Tibial artery (tissue), 4 donors: ENCODE results near the gene RAD23A.

Experiments
- DNase-seq, 2 donors: peaks; one replicate each; pipeline ENCODE4 v3.0.0-alpha.2; 2019
- H3K27ac ChIP-seq, 2 donors: fragments of 200-600 bp; sonication (generic) in 1 of 2; 1 replicate in 1 of 2; 2 replicates in 1 of 2; pipeline ENCODE4 v1.5.1; 2018 to 2019; ENCODE audit warnings: mild to moderate bottlenecking in 1 of 2
- H3K27me3 ChIP-seq, 2 donors: fragments of 200-600 bp; sonication (generic) in 1 of 2; one replicate each; pipeline versions ENCODE4 v1.5.1 to v1.6.0; 2016 to 2019
- H3K36me3 ChIP-seq, 3 donors: fragments of 200-600 bp; sonication (generic) in 2 of 3; one replicate each; pipeline ENCODE4 v1.5.1; 2016 to 2019; ENCODE audit warnings: mild to moderate bottlenecking in 2 of 3
- H3K4me1 ChIP-seq, 4 donors: fragments of 200-600 bp; sonication (generic) in 2 of 4; 1 replicate in 3 of 4; 2 replicates in 1 of 4; pipeline ENCODE4 v1.5.1; 2016 to 2019
- H3K4me3 ChIP-seq, 2 donors: fragments of 200-600 bp; sonication (generic) in 1 of 2; 1 replicate in 1 of 2; 2 replicates in 1 of 2; pipeline ENCODE4 v1.5.1; 2018 to 2019; ENCODE audit warnings: mild to moderate bottlenecking in 2 of 2
- H3K9me3 ChIP-seq, 3 donors: fragments of 200-600 bp; sonication (generic) in 1 of 3; one replicate each; pipeline ENCODE4 v1.5.1; 2016 to 2019
- CTCF ChIP-seq, 2 experiments: fragments of 200-600 bp in 1 of 2; fragments of 450-650 bp in 1 of 2; IDR thresholded peaks; one replicate each; pipeline ENCODE4 v1.5.1; 2017 to 2019; ENCODE audit warnings: antibody characterized with exemption in 2 of 2, mild to moderate bottlenecking in 1 of 2, moderate library complexity in 1 of 2
- intact Hi-C: fragments of 100-400 bp; cut with DNase I; formaldehyde crosslinking; loops from one replicate; pipeline ENCODE4 v1.15.0; 2023; ENCODE audit warnings: low total_unique reads

Gene RAD23A

GRCh38 chr19:12939975-12940423 is 5.7 kb upstream of the RAD23A start:
- Histone ChIP-seq H3K9me3 (no peaks in the 10 kb centered on the region), H3K27me3 (no peaks in the 10 kb centered on the region), H3K4me3 (peak overlapping the region; percentile 91), H3K4me1 (peaks cover 0 to 44% (median 33%) of the 10 kb centered on the region in 4 donors), H3K27ac (peak overlapping the region; percentile 92 to 93), H3K36me3 (peaks cover 43 to 53% (median 45%) of the 10 kb centered on the region in 3 donors)
- no peak for DNase-seq
- TF ChIP-seq CTCF (IDR thresholded peaks at IDR 0.05) = no peak
- intact Hi-C loops = loop anchor here (10.0 kb wide), 1 partner anchor 55 kb away; the partner anchor contains the start of genes DNASE2 and KLF1

- Histone ChIP-seq H3K4me3 (no peak overlapping the region), H3K36me3 (peaks cover 43 to 53% (median 45%) of the 10 kb centered on the region in 3 donors), H3K4me1 (peaks cover 0 to 44% (median 34%) of the 10 kb centered on the region in 4 donors), H3K9me3 (no peaks in the 10 kb centered on the region), H3K27me3 (no peaks in the 10 kb centered on the region), H3K27ac (peak overlapping the region in 1 of 2 donors; percentile 93)
- intact Hi-C loops = loop anchor here (10.0 kb wide), 1 partner anchor 56 kb away; the partner anchor contains the start of genes DNASE2 and KLF1
- TF ChIP-seq CTCF (IDR thresholded peaks at IDR 0.05) = no peak
- no peak for DNase-seq
Observed at GRCh38 chr19:12940897-12941296, 4.8 kb upstream of the RAD23A start.

GRCh38 chr19:12943437-12944044 is 2.1 kb upstream of the RAD23A start:
- Histone ChIP-seq H3K9me3 (no peaks in the 10 kb centered on the region), H3K27ac (peak overlapping the region in 1 of 2 donors; percentile 90), H3K4me1 (peaks cover 0 to 52% (median 39%) of the 10 kb centered on the region in 4 donors), H3K36me3 (peaks cover 51 to 68% (median 56%) of the 10 kb centered on the region in 3 donors), H3K27me3 (no peaks in the 10 kb centered on the region), H3K4me3 (no peak overlapping the region)
- TF ChIP-seq CTCF (IDR thresholded peaks at IDR 0.05) = no peak
- no peak for DNase-seq
- intact Hi-C loops = loop anchor here (10.0 kb wide), 1 partner anchor 59 kb away; the partner anchor contains the start of genes DNASE2 and KLF1

GRCh38 chr19:12944104-12944674 is 1.5 kb upstream of the RAD23A start:
- H3K9me3 ChIP-seq = no peaks in the 10 kb centered on the region
- H3K27ac ChIP-seq = peak overlapping the region; percentile 89 to 90
- no peak for TF ChIP-seq CTCF (IDR thresholded peaks at IDR 0.05)
- DNase-seq = no peak
- intact Hi-C loops = loop anchor here (10.0 kb wide), 1 partner anchor 59 kb away; the partner anchor contains the start of genes DNASE2 and KLF1
- peaks cover 57 to 75% (median 62%) of the 10 kb centered on the region in 3 donors for H3K36me3 ChIP-seq
- H3K4me1 ChIP-seq = peaks cover 0 to 50% (median 38%) of the 10 kb centered on the region in 4 donors
- H3K27me3 ChIP-seq = no peaks in the 10 kb centered on the region
- H3K4me3 ChIP-seq = no peak overlapping the region

GRCh38 chr19:12946092-12946721 is 545 bp downstream of the RAD23A start:
- peak overlapping the region; percentile 89 to 90 for H3K27ac ChIP-seq
- no peaks in the 10 kb centered on the region for H3K9me3 ChIP-seq
- peak overlapping the region; percentile 79 to 85 for H3K4me3 ChIP-seq
- peak; percentile 68 to 88 for DNase-seq
- TF ChIP-seq CTCF (IDR thresholded peaks at IDR 0.05) = no peak
- H3K36me3 ChIP-seq = peaks cover 62 to 80% (median 67%) of the 10 kb centered on the region in 3 donors
- H3K27me3 ChIP-seq = no peaks in the 10 kb centered on the region
- intact Hi-C loops = loop anchor here (10.0 kb wide), 1 partner anchor 61 kb away; the partner anchor contains the start of genes DNASE2 and KLF1
- peaks cover 0 to 30% (median 22%) of the 10 kb centered on the region in 4 donors for H3K4me1 ChIP-seq
